K562 (cell line): Measurements from ENCODE around the gene GABRD.

ENCODE experiments used
- CEBPB ChIP-seq: fragments of 450-650 bp; IDR thresholded peaks from 2 replicates; pipeline ENCODE4 v1.6.1; 2016; ENCODE audit warnings: missing genetic modification characterization, missing compliant biosample characterization
- CREM ChIP-seq: IDR thresholded peaks from 2 replicates; pipeline ENCODE4 v1.6.1; 2014; ENCODE audit warnings: antibody characterized with exemption, low read depth
- CTCF ChIP-seq, 3 experiments: IDR thresholded peaks in 2 of 3; conservative IDR thresholded peaks in 1 of 3; 2 replicates each; pipeline ENCODE4 v1.5.1; 2011 to 2012; ENCODE audit warnings: low read length in 3 of 3, mild to moderate bottlenecking in 3 of 3, control low read depth in 2 of 3, improper control_type of control experiment in 1 of 3, inconsistent platforms in 1 of 3, low read depth in 1 of 3, mixed read lengths in 1 of 3, moderate library complexity in 1 of 3; ENCODE audit not compliant: insufficient read depth in 2 of 3
- HNRNPLL ChIP-seq: fragments of 200-400 bp; formaldehyde crosslinking; IDR thresholded peaks from 2 replicates; pipeline ENCODE4 v1.6.1; 2017; ENCODE audit warnings: low read length, low read depth, mild to moderate bottlenecking; ENCODE audit not compliant: poor library complexity, severe bottlenecking
- HOMEZ ChIP-seq: fragments of 250-450 bp; sonication (Bioruptor Pico); IDR thresholded peaks from 2 replicates; pipeline ENCODE4 v1.4.0; 2020; ENCODE audit warnings: mild to moderate bottlenecking, moderate library complexity
- PCBP2 ChIP-seq: fragments of 200-400 bp; formaldehyde crosslinking; IDR thresholded peaks from 2 replicates; pipeline ENCODE4 v1.6.1; 2018; ENCODE audit warnings: low read length, low read depth, mild to moderate bottlenecking, moderate library complexity; ENCODE audit not compliant: poor library complexity, severe bottlenecking
- POLR2A ChIP-seq: fragments of 450-650 bp; conservative IDR thresholded peaks from 2 replicates; pipeline ENCODE4 v1.6.1; 2016
- ZNF12 ChIP-seq: sonication (generic); formaldehyde crosslinking; IDR thresholded peaks from 2 replicates; pipeline ENCODE4 v1.4.0; 2020; ENCODE audit warnings: mild to moderate bottlenecking, missing genetic modification reagents
- ZNF384 ChIP-seq: IDR thresholded peaks from 2 replicates; pipeline ENCODE4 v1.6.1; 2012; ENCODE audit warnings: low read depth, low read length, improper control_type of control experiment
- ZNF512 ChIP-seq: IDR thresholded peaks from 2 replicates; pipeline ENCODE4 v1.6.1; 2016; ENCODE audit warnings: missing genetic modification characterization, missing compliant biosample characterization

- TF ChIP-seq POLR2A (no peak), CTCF (IDR thresholded peaks at IDR 0.05 in 2 of 3, conservative IDR thresholded peaks at IDR 0.05 in 1 of 3; ENCODE audit: insufficient read depth in 2 of 3, low read depth in 1 of 3, low read length in 3 of 3) (no peak), ZNF384 (no peak), ZNF12 (CRISPR knock-in tag) (no peak), CEBPB (tag) (no peak), HNRNPLL (no peak), PCBP2 (no peak), CREM (no peak), ZNF512 (tag) (no peak), HOMEZ (CRISPR knock-in tag) (no peak)
These were observed 18.7 kb upstream of the GABRD start for GRCh38 chr1:2000432-2000831.
